ENCODE data around the gene GPA33.

DNA sequence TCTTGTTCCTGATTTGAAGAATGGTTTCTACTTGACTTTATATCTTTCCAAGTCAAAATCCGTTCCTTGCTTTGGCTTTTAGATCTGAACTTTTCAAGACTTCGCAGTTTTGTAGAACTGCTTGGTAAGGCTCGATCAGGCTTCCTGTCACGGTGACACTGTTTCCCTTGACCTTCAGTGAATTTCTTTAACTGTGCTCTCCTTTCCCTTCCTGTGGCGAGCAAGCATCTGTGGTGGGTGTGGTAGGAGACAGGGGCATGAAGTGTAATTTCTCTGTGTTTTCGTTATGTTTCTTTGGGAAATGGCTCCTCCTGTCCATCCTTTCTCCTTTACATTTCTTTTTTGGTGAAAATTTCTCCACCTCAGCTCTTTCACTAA, 14.1 kb upstream of the GPA33 start:
- TF ChIP-seq CTCF (IDR thresholded peaks at IDR 0.05 in 2 of 3, conservative IDR thresholded peaks at IDR 0.05 in 1 of 3; ENCODE audit: insufficient read depth in 2 of 3, low read depth in 1 of 3, low read length in 3 of 3) (no peak), REST (IDR thresholded peaks at IDR 0.05; ENCODE audit: borderline replicate concordance) (no peak), REST (CRISPR knock-in tag; IDR thresholded peaks at IDR 0.05; ENCODE audit: low read depth) (no peak), EP300 (IDR thresholded peaks at IDR 0.05; ENCODE audit: low read length) (no peak), GABPA (tag; conservative IDR thresholded peaks at IDR 0.05; ENCODE audit: low read depth) (no peak), GTF2F1 (IDR thresholded peaks at IDR 0.05; ENCODE audit: low read depth, low read length) (no peak), RREB1 (CRISPR knock-in tag; IDR thresholded peaks at IDR 0.05) (no peak), PHF8 (IDR thresholded peaks at IDR 0.05; ENCODE audit: borderline replicate concordance, low read length) (no peak), ZNF785 (CRISPR knock-in tag; IDR thresholded peaks at IDR 0.05) (no peak), POLR2A (conservative IDR thresholded peaks at IDR 0.05) (no peak), ZNF655 (CRISPR knock-in tag; IDR thresholded peaks at IDR 0.05) (no peak), ATF4 (CRISPR knock-in tag; IDR thresholded peaks at IDR 0.05) (no peak), SMARCA5 (IDR thresholded peaks at IDR 0.05) (no peak), ARNT (IDR thresholded peaks at IDR 0.05) (no peak)
- TF ChIP-seq, protein P1, sequence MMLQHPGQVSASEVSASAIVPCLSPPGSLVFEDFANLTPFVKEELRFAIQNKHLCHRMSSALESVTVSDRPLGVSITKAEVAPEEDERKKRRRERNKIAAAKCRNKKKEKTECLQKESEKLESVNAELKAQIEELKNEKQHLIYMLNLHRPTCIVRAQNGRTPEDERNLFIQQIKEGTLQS (IDR thresholded peaks at IDR 0.05), result no peak
- TF ChIP-seq, protein P1 (CRISPR knock-in tag; conservative IDR thresholded peaks at IDR 0.05), result no peak
